GM19328 (cell line): ENCODE data around the gene OSBPL1A.

Source experiments
- ATAC-seq: cut with Tn5 transposase; IDR thresholded peaks from one replicate; pipeline ENCODE4 v1.9.1; 2021; ENCODE audit warnings: mild to moderate bottlenecking, moderate library complexity; ENCODE audit not compliant: unreplicated experiment

Gene OSBPL1A

GRCh38 chr18:24344509-24344908 lies 53.1 kb downstream of the OSBPL1A start:
- ATAC-seq: no peak

GRCh38 chr18:24342347-24342746 lies 55.3 kb downstream of the OSBPL1A start:
- no peak for ATAC-seq

GRCh38 chr18:24341361-24341760 lies 56.3 kb downstream of the OSBPL1A start:
- ATAC-seq: no peak

DNA sequence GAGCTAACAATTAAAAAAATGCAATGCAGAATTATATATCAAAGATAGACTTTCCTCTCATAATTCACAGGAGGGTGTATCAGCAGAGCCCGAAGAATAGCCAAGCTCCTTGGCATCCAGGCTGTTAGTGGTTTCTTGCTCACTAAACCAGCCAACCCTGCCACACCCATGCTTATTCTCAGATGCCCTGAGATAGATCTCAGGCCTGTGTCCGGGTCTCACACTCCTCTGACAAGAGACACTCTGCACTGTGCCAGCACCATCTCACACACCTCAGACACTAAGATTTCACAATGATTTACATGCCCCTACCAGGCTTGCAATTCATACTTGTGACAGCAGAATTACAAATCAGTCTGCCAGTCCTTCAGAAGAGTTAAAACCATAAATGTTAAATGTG lies 64.5 kb downstream of the OSBPL1A start:
- no peak for ATAC-seq

DNA sequence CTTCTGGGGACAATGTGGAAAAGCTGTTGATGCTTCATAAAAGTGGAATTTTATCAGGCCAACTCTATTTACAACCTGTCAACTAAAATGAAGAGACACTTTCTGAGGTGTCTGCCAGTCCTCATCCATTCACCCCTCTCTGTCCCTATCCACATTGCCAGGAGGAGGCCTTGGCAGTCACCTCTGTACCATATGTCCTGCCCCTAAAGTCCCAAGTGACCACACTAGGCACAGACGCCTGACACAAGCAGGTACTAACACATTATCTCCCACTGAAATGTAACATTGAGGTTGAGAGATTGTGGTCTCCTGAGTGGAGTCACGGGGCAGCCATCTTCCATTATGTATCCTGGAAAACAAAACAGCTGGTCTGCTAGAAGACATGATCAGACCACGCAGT lies 71.4 kb downstream of the OSBPL1A start:
- no peak for ATAC-seq

DNA sequence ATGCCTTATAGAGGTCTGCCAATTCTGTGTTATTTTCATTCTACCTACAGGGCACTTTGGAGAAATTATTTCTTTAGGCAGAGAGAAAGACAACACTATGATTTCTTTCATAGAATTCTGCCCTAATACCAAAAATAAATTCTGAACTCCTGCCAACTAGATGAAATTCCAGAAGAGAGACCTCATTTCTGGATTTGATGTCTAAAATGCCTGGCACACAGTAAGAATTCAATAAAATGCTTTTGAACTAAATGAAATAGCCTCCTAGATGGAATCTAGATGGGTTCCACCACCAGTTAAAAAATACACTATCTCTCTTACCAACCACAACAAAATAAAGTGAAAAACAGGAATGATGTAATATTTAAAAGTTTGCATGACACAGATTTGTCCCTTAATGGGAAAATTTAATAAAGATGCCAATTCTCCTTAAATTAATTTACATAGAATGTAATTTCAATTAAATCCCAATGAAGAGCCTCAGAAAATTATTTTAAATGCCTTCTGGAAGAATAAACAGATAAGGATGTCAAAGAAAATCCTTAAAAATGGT lies 75.0 kb downstream of the OSBPL1A start:
- ATAC-seq: no peak

DNA sequence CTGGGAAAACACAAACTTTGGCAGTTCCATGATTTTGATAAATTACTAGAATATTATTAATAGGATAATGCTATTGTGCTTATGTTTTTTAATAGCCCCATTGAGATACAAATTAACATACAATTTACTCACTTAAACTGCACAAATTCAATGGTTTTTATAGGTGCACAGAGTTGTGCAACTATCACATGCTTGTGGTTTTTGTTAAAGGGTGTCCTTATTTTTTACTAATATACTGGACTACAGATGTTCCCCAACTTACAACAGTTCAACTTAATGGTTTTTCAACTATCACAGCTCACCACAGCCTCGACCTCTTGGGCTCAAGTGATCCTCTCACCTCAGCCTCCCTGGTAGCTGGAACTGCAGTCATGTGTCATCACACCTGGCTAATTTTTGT lies 76.6 kb downstream of the OSBPL1A start:
- no peak for ATAC-seq

GRCh38 chr18:24319757-24320156 lies 77.9 kb downstream of the OSBPL1A start:
- ATAC-seq: no peak

- no peak for ATAC-seq
These were observed 80.3 kb downstream of the OSBPL1A start for GRCh38 chr18:24317370-24317769.

DNA sequence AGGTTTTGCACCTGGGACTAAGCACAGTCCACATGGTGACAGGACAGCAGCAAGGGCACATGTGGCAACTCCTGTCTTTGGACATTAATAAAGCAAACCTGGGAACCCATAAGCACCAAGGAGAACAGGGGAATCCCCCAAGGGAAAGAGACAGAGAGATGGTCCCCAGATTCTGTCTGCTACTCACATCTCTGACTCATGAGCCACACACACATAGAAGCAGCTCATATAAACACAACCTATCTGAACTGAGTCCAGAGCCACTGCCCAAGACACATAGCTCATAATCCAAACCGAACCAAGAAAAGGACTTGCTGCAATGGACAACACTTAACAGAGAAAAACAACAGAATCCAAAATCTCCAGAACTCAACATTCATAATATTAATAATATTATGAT lies 82.5 kb downstream of the OSBPL1A start:
- no peak for ATAC-seq

GRCh38 chr18:24306201-24306600 lies 91.4 kb downstream of the OSBPL1A start:
- ATAC-seq: no peak

- no peak for ATAC-seq
These were observed 96.9 kb downstream of the OSBPL1A start for GRCh38 chr18:24300703-24301102.

DNA sequence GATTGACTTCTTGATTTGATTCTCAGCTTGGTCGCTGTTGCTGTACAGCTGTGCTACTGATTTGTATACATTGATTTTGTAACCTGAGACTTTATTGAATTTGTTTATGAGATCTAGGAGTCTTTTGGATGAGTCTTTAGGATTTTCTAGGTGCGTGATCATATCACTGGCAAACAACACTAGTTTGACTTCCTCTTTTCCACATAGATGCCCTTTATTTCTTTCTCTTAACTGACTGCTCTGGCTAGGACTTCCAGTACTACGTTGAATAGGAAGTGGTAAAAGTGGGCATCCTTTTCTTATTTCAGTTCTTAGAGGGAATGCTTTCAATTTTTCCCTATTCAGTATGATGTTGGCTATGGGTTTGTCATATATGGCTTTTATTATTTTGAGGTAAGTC lies 101.3 kb downstream of the OSBPL1A start:
- no peak for ATAC-seq

DNA sequence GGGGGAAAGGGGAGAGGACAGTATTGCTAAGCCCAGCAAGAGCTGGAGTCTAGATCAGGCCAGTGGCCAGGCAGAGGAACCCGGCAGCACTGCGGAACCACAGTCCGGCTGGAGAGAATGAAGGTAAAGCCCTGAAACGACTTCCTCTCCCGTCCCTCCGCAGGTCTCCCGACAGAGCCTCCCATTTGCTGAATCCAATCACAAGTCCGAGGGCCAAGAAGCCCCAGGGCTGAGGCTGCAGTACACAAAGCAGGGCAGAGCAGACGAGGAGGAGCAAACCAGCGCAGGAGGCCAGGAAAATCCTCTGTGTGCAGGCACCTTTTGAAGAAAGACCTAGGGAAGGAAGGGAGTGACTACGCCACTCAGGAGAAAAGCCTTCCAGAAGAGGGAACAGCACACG lies 104.4 kb downstream of the OSBPL1A start:
- ATAC-seq: no peak

GRCh38 chr18:24278591-24278990 lies 119.0 kb downstream of the OSBPL1A start:
- ATAC-seq: no peak

- ATAC-seq: no peak
These were observed 120.0 kb downstream of the OSBPL1A start for GRCh38 chr18:24277516-24278195.

DNA sequence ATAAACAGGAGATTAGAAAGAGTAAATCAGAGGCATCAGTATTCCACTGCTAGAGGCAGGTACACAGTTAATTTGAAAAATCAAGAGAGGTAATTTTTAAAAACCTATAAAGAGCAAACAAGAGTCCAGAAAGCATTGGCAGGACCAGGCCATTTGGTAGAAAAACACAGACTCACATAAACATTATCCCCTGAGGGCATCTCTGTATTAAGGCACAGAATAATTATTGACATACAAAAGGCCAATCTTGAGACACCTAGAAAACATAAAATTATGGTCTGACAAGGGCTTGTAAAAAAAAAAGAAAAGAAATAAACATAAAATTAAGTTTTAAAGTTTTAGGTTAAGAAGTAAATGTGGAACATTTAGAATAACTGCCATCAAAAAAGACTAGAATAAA lies 120.6 kb downstream of the OSBPL1A start:
- ATAC-seq: no peak

- no peak for ATAC-seq
These were observed 122.8 kb downstream of the OSBPL1A start for GRCh38 chr18:24274837-24275236.

DNA sequence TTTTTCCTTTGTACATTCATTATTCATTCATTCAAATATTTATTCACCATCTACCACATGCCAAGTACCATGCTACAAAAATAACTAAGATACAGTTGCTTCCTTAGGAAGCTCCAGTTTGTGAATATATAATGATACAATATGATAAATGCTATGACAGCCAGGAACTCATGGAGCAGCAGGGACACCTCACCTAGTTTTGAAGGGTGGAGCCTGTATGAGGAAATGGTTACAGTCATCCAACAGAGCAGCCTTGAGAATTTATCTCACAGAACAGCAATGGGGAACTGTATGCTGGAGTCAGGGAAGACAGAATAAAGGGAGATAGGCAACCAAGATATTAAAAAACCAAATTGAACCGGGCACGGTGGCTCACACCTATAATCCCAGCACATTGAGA lies 124.0 kb downstream of the OSBPL1A start:
- ATAC-seq: no peak

- ATAC-seq: no peak
These were observed 125.4 kb downstream of the OSBPL1A start for GRCh38 chr18:24272229-24272525.

DNA sequence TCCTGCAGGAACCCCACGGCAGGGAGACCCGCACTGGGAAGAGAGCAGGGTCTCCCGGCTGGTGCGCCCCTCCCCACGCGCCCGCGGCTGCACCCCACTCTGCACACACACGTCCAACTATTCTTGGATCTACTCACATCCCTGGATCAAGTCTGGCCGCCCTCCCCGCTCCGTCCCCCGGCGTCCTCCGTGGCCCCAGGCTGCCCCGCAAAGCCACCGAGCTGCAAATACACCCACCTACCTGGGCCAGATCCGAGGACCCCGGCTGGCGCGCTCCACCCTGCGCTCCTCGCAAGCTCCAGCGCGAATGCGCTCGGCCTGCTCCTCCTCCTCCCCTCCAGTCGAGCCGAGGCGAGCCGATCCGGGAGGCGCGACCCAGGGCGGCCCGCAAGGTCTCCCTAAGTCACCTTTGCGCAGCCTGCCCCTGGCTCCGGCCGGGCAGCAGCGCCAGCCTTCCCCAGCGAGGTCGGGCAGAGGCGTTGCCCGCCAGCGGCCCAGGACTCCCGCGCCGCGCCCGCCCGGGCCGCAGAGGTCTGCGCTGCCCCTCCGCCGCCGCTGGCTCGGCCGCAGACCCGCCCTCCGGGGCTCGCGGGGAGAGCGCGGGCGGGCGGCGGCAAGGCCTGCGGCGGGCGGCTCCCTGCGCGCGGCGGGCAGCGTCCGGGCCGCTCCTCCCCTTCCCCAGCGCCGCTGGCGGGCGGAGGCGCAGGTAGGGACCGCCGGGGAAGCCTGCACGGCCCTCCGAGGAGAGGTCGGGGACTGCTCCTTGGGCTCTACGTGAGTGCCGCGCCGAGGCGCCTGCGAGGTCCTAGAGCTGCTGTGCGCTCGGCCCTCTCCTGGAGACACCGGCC lies 126.0 kb downstream of the OSBPL1A start:
- no peak for ATAC-seq

GRCh38 chr18:24270937-24271380 lies 126.7 kb downstream of the OSBPL1A start:
- no peak for ATAC-seq
